DMS53 (cell line): ENCODE measurements around the gene BST2.
"Not testable (repeated sequence)": the region's sequence is repeated elsewhere in the genome, so short reads cannot be mapped to it uniquely, and the experiment has no call there.

Experiments
- DNase-seq: peaks from one replicate; lab custom pipeline; 2025; lab: John Stamatoyannopoulos, UW

Gene BST2

GRCh38 chr19:17389957-17390664 is 15.3 kb downstream of the BST2 start:
- no peak for DNase-seq

GRCh38 chr19:17389288-17389687 is 16.1 kb downstream of the BST2 start:
- DNase-seq: no peak

- peak; percentile 61 for DNase-seq
These were observed 19.4 kb downstream of the BST2 start for GRCh38 chr19:17385878-17386611.

DNA sequence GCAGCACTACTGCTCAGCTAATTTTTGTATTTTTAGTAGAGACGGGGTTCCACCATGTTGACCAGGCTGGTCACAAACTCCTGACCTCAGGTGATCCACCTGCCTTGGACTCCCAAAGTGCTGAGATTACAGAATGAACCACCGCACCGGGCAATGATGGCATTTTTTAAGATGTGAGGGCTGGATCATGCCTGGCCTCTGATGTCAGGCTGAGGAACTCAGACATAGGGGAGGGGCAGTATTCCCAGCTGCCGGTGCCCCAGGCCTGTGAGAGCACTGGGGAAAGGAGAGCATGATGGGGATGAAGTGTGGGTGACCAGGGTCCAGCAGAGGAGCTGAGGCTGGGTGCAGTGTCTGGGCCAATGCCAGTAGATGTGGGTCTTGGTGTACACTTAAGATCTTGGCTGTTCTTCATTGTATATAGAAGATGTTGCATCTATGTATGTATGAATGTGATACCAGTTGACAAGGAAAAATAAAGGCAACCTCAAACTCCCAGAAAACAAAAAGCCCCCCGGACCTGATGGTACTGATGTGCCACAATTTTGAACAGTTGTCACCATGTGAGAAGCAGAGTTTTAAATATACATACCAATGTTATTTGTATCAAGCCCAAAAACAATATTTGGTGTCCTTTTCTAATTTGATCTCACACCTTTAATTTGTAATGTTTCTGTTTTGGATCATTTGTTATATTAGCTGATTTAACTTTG is 24.8 kb downstream of the BST2 start:
- DNase-seq: no peak

DNA sequence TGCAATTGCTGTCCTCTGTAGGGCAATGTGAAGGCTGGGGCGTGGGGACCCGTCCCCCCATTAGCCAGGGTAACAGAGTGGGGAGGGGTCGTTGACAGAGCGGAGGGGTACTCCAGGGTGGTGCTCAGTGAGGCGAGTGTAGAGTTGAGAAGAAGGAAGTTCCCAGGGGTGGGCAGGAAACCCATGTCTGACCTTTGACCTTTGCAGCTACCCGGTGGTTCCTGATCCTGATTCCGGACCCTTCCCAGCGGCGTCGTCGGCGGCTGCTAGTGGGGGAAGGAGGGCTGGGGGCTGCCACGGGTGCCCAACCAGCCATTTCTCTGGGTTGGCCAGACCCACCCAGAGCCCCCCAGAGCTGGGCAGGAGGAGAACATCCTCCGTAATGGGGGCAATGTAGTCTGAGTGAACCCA is 26.2 kb downstream of the BST2 start:
- no peak for DNase-seq

- DNase-seq: no peak
These were observed 27.2 kb downstream of the BST2 start for GRCh38 chr19:17378271-17378670.

DNA sequence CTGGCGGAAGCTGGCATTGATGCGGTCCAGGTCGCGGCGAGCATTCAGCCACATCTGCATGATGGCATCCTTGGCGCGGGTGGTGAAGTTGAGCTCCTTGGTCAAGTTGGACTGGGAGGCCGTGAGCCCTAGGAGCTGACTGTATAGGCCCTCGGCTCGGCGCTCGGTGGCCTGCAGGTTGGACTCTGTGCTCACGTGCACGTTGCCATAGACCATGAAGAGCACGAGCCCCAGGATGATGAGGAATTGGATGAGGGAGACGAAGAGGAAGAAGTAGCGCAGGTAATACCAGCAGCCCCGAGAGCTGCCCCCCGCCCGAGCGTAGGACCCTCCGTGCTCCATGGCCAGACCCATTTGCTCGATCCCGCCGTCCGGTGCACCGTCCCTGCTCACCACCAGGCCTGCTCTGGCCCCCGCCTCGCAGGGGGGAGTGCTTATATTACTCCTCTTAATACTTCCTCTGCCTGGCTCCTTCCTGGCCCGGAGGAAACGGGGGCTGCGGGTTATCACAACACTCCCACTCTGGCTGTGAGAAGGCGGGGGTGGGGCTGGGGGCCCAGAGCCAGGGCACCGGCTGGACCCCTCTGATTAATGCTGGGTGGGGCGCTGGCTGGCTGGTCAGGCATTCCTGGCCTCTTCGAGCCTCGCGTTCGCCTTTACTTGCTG is 28.4 kb downstream of the BST2 start, which contains the start of gene PLVAP:
Gene PLVAP, minus strand, starts transcription at position 408 of the 666 bp plus-strand sequence. Its CDS starts 54 bp downstream, at position 354.
- no peak for DNase-seq

GRCh38 chr19:17370026-17370587 is 35.3 kb downstream of the BST2 start:
- DNase-seq: no peak

DNA sequence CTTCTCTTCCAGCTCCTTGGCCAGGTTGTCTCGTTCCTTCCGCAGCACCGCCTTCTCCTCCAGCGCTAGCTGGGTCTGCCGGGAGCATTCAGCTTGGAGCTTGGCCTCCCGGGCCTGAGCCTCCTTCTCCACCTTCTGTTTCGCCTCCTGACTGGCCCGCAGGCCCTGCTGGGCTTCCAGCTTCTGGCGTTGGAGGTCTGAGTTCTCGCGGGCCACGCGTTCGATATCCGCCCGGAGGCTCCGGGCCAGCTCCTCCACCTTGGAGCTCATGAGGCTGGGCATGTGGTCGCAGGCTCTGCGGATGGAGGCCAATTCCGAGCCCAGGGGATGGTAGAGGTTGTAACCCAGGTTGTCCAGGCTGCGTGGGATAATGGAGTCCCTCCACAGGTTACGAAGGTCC is 40.1 kb downstream of the BST2 start:
- DNase-seq: no peak

GRCh38 chr19:17363852-17364605 is 41.4 kb downstream of the BST2 start:
- not testable (repeated sequence) for DNase-seq

- DNase-seq: no peak
These were observed 45.3 kb downstream of the BST2 start for GRCh38 chr19:17359905-17360800.

DNA sequence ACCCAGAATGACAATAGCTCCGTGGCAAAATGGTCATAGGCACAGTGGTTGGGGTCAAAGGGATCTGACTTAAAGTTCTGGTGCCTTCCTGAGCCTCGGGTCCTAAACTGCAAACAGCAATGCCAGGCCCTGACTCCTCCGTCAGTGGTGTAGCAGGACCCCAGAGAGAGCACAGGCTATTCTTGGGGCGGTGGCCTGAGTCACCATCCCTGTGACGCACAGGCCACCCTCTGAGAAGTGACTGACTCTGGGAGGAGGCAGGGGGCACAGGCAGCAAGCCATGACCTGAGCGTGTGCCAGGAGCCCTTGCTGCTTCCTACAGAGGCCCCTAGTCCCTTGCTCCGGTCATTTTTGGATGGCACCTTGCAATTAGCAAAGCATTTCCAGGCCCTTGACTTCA is 47.0 kb downstream of the BST2 start:
- no peak for DNase-seq

GRCh38 chr19:17357724-17358123 is 47.7 kb downstream of the BST2 start:
- peak; percentile 77 for DNase-seq

GRCh38 chr19:17357078-17357666 is 48.3 kb downstream of the BST2 start:
- no peak for DNase-seq

- DNase-seq: no peak
These were observed 52.0 kb downstream of the BST2 start for GRCh38 chr19:17353386-17353785.
